HEK293 (cell line): ENCODE data around the gene GAS2L3.

Source experiments
- GLIS1 ChIP-seq: fragments of 450-650 bp; formaldehyde crosslinking; IDR thresholded peaks from 2 replicates; pipeline ENCODE4 v1.5.1; 2016; ENCODE audit warnings: missing biosample characterization, missing genetic modification characterization
- KLF16 ChIP-seq: fragments of 450-650 bp; formaldehyde crosslinking; IDR thresholded peaks from 2 replicates; pipeline ENCODE4 v1.5.1; 2017; ENCODE audit warnings: missing biosample characterization, missing genetic modification characterization
- RBAK ChIP-seq: fragments of 450-650 bp; formaldehyde crosslinking; IDR thresholded peaks from 2 replicates; pipeline ENCODE4 v1.5.1; 2016; ENCODE audit warnings: missing biosample characterization, missing genetic modification characterization
- YY1 ChIP-seq: fragments of 450-650 bp; formaldehyde crosslinking; IDR thresholded peaks from 2 replicates; pipeline ENCODE4 v1.5.1; 2018; ENCODE audit warnings: missing biosample characterization, missing genetic modification characterization
- ZNF112 ChIP-seq: fragments of 450-650 bp; formaldehyde crosslinking; IDR thresholded peaks from 2 replicates; pipeline ENCODE4 v1.5.0; 2017; ENCODE audit warnings: missing biosample characterization, missing genetic modification characterization
- ZNF114 ChIP-seq: fragments of 450-650 bp; formaldehyde crosslinking; IDR thresholded peaks from 2 replicates; pipeline ENCODE4 v1.5.0; 2017; ENCODE audit warnings: missing biosample characterization, missing genetic modification characterization
- ZNF184 ChIP-seq: fragments of 450-650 bp; IDR thresholded peaks from 2 replicates; pipeline ENCODE4 v1.5.1; 2018; ENCODE audit warnings: missing biosample characterization, mild to moderate bottlenecking, missing genetic modification characterization
- ZNF341 ChIP-seq: fragments of 450-650 bp; formaldehyde crosslinking; IDR thresholded peaks from 2 replicates; pipeline ENCODE4; 2016; ENCODE audit warnings: low read depth, missing biosample characterization, missing genetic modification characterization
- ZNF571 ChIP-seq: fragments of 450-650 bp; formaldehyde crosslinking; IDR thresholded peaks from 2 replicates; pipeline ENCODE4 v1.5.0; 2017; ENCODE audit warnings: missing biosample characterization, missing genetic modification characterization
- ZNF830 ChIP-seq: fragments of 450-650 bp; IDR thresholded peaks from 2 replicates; pipeline ENCODE4 v1.5.0; 2018; ENCODE audit warnings: missing biosample characterization, missing genetic modification characterization, low read depth, mild to moderate bottlenecking, moderate library complexity
- ZSCAN30 ChIP-seq: fragments of 450-650 bp; IDR thresholded peaks from 2 replicates; pipeline ENCODE4 v1.5.1; 2018; ENCODE audit warnings: missing biosample characterization, mild to moderate bottlenecking, missing genetic modification characterization, moderate library complexity
- TF ChIP-seq, protein P1 (sequence below): fragments of 450-650 bp; formaldehyde crosslinking; IDR thresholded peaks from 2 replicates; pipeline ENCODE4 v1.5.1; 2016; ENCODE audit warnings: missing biosample characterization, missing genetic modification characterization
- TF ChIP-seq, protein P2 (sequence below): fragments of 450-650 bp; formaldehyde crosslinking; IDR thresholded peaks from 2 replicates; pipeline ENCODE4 v1.5.1; 2016; ENCODE audit warnings: missing biosample characterization, missing genetic modification characterization
- TF ChIP-seq, protein P3 (sequence below): fragments of 450-650 bp; formaldehyde crosslinking; conservative IDR thresholded peaks from 2 replicates; pipeline ENCODE4 v1.5.1; 2016; ENCODE audit warnings: low read depth, missing biosample characterization, missing genetic modification characterization

DNA sequence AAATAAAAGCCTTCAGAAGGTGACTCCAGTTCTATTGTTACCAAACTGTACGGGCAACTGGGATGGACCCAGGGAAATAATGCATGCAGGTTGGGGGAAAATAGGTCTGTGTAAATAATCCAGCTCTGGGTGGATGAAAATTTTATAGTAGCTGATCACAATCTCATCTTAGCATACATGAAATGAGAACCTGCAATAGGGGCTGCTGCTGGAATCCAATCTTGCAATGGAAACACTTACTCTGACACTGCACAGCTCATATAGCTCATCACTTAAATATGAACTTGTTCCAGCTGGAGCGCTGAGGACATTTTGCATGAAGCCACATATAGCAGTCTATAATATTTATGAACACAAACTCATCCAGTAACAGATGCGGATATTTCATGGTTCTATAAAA is 40.1 kb upstream of the GAS2L3 start:
- TF ChIP-seq, protein P1, sequence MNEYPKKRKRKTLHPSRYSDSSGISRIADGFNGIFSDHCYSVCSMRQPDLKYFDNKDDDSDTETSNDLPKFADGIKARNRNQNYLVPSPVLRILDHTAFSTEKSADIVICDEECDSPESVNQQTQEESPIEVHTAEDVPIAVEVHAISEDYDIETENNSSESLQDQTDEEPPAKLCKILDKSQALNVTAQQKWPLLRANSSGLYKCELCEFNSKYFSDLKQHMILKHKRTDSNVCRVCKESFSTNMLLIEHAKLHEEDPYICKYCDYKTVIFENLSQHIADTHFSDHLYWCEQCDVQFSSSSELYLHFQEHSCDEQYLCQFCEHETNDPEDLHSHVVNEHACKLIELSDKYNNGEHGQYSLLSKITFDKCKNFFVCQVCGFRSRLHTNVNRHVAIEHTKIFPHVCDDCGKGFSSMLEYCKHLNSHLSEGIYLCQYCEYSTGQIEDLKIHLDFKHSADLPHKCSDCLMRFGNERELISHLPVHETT: no peak
- TF ChIP-seq ZSCAN30 (tag by site-specific recombination) (no peak), ZNF112 (tag by site-specific recombination) (no peak), ZNF184 (tag by site-specific recombination) (no peak), ZNF571 (tag by site-specific recombination) (no peak), RBAK (tag by site-specific recombination) (no peak), ZNF341 (tag by site-specific recombination) (no peak), ZNF830 (tag by site-specific recombination) (no peak), GLIS1 (tag by site-specific recombination) (no peak), KLF16 (tag by site-specific recombination) (no peak), YY1 (tag by site-specific recombination) (no peak), ZNF114 (tag by site-specific recombination) (no peak)
- TF ChIP-seq, protein P2, sequence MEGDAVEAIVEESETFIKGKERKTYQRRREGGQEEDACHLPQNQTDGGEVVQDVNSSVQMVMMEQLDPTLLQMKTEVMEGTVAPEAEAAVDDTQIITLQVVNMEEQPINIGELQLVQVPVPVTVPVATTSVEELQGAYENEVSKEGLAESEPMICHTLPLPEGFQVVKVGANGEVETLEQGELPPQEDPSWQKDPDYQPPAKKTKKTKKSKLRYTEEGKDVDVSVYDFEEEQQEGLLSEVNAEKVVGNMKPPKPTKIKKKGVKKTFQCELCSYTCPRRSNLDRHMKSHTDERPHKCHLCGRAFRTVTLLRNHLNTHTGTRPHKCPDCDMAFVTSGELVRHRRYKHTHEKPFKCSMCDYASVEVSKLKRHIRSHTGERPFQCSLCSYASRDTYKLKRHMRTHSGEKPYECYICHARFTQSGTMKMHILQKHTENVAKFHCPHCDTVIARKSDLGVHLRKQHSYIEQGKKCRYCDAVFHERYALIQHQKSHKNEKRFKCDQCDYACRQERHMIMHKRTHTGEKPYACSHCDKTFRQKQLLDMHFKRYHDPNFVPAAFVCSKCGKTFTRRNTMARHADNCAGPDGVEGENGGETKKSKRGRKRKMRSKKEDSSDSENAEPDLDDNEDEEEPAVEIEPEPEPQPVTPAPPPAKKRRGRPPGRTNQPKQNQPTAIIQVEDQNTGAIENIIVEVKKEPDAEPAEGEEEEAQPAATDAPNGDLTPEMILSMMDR (tag by site-specific recombination): no peak
- TF ChIP-seq, protein P3, sequence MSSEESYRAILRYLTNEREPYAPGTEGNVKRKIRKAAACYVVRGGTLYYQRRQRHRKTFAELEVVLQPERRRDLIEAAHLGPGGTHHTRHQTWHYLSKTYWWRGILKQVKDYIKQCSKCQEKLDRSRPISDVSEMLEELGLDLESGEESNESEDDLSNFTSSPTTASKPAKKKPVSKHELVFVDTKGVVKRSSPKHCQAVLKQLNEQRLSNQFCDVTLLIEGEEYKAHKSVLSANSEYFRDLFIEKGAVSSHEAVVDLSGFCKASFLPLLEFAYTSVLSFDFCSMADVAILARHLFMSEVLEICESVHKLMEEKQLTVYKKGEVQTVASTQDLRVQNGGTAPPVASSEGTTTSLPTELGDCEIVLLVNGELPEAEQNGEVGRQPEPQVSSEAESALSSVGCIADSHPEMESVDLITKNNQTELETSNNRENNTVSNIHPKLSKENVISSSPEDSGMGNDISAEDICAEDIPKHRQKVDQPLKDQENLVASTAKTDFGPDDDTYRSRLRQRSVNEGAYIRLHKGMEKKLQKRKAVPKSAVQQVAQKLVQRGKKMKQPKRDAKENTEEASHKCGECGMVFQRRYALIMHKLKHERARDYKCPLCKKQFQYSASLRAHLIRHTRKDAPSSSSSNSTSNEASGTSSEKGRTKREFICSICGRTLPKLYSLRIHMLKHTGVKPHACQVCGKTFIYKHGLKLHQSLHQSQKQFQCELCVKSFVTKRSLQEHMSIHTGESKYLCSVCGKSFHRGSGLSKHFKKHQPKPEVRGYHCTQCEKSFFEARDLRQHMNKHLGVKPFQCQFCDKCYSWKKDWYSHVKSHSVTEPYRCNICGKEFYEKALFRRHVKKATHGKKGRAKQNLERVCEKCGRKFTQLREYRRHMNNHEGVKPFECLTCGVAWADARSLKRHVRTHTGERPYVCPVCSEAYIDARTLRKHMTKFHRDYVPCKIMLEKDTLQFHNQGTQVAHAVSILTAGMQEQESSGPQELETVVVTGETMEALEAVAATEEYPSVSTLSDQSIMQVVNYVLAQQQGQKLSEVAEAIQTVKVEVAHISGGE: no peak
